ENCODE measurements around the gene CRTAC1. TPM values are rescaled to one million over a fixed set of nuclear protein-coding genes. Genes with fewer than 3 reads are reported as not detected.

Gene CRTAC1
- total RNA-seq, 4 donors from 2014 or later = 1.4 to 3.5 (median 2.3) TPM

- no peak overlapping the region for H3K4me3 ChIP-seq (ENCODE audit: low read depth, poor library complexity, severe bottlenecking)
- intact Hi-C loops (cut with DNase I; ENCODE audit: low total_unique reads) = no loop called here
- no peak for TF ChIP-seq POLR2A (IDR thresholded peaks at IDR 0.05)
- TF ChIP-seq, protein P1, sequence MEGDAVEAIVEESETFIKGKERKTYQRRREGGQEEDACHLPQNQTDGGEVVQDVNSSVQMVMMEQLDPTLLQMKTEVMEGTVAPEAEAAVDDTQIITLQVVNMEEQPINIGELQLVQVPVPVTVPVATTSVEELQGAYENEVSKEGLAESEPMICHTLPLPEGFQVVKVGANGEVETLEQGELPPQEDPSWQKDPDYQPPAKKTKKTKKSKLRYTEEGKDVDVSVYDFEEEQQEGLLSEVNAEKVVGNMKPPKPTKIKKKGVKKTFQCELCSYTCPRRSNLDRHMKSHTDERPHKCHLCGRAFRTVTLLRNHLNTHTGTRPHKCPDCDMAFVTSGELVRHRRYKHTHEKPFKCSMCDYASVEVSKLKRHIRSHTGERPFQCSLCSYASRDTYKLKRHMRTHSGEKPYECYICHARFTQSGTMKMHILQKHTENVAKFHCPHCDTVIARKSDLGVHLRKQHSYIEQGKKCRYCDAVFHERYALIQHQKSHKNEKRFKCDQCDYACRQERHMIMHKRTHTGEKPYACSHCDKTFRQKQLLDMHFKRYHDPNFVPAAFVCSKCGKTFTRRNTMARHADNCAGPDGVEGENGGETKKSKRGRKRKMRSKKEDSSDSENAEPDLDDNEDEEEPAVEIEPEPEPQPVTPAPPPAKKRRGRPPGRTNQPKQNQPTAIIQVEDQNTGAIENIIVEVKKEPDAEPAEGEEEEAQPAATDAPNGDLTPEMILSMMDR (IDR thresholded peaks at IDR 0.05) = no peak
- 84 to 91% methylated on average over 23 of the region's 23 CpGs for WGBS, 2 donors
- no peak for DNase-seq (ENCODE audit: low spot score in 2 of 2)
Observed at GRCh38 chr10:97936126-97936525, 94.3 kb downstream of the CRTAC1 start.

GRCh38 chr10:97932932-97933530 is 97.4 kb downstream of the CRTAC1 start:
- 88 to 89% methylated on average over 10 of the region's 10 CpGs for WGBS, 2 donors

DNA sequence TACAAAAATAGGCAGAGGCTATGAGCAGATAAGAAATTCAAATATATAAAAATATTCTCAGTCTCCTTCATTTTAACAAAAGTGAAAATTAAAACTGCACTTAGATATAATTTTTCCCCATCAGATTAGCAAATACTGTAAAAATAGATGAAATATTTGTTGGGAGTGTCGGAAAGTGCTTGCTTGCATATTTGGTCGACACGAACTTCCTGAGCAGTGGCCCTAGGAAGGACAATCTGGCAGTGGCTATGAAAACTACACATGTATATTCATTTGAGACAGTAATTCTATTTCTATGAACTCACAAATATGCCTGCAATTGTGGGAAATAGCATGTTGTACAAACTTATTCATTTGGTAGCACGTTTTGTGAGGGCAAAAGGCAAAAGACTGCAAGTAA is 99.4 kb downstream of the CRTAC1 start:
- no peak for DNase-seq (ENCODE audit: low spot score in 2 of 2)
- intact Hi-C loops (cut with DNase I; ENCODE audit: low total_unique reads) = no loop called here
- TF ChIP-seq, protein P1 (IDR thresholded peaks at IDR 0.05) = no peak
- TF ChIP-seq POLR2A (IDR thresholded peaks at IDR 0.05) = no peak
- H3K4me3 ChIP-seq (ENCODE audit: low read depth, poor library complexity, severe bottlenecking) = no peak overlapping the region
- 65 to 70% methylated on average over 4 of the region's 4 CpGs for WGBS, 2 donors

More at GRCh38 chr10:97932932-97933530, 97.4 kb downstream of the CRTAC1 start:
- DNase-seq (ENCODE audit: low spot score in 2 of 2) = no peak
- intact Hi-C loops (cut with DNase I; ENCODE audit: low total_unique reads) = no loop called here
- TF ChIP-seq POLR2A (IDR thresholded peaks at IDR 0.05) = no peak
- TF ChIP-seq, protein P1 (IDR thresholded peaks at IDR 0.05) = no peak
- no peak overlapping the region for H3K4me3 ChIP-seq (ENCODE audit: low read depth, poor library complexity, severe bottlenecking)

DNA sequence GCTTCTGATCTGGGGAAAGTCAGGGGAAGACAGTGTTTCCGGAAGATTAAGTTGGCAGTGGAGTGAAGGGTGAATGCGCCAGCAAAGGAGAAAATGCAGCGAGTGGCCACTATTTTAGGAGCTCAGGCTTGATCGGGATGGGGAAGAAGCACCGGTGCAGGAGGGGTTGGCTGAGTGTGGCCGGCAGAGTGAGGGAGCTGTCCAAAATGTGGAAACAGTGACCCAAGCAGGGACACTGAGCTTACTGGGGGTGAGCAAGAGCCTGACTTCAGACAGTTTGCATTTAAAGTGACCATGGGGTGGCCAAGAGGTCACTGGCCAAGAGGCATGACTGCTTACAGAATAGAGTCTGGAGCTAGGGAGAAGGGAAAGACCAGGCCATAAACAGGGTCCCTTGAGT is 101.5 kb downstream of the CRTAC1 start:
- TF ChIP-seq POLR2A (IDR thresholded peaks at IDR 0.05) = no peak
- TF ChIP-seq, protein P1 (IDR thresholded peaks at IDR 0.05) = no peak
- 55 to 68% methylated on average over 6 of the region's 6 CpGs for WGBS, 2 donors
- intact Hi-C loops (cut with DNase I; ENCODE audit: low total_unique reads) = no loop called here
- no peak for DNase-seq (ENCODE audit: low spot score in 2 of 2)
- H3K4me3 ChIP-seq (ENCODE audit: low read depth, poor library complexity, severe bottlenecking) = no peak overlapping the region

DNA sequence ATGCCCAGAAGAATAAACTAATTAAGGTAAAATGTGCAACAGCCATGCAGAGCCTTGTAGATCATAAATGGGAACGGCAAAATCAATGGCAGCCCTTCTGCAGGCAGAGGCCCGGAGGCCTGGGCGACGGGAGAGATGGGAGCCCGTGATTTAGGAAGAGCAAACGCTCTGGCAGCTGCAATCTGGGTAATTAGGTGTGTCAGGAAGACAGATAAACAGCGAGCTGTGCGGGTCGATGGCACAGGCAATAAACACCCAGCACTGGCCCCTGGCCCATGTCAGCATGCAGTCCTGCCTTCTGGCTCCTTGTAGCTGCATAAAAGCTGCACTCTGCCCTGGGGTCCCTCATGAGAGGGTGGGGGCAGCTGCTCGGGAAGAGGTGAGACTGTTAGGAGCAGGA is 102.8 kb downstream of the CRTAC1 start:
- no peak for DNase-seq (ENCODE audit: low spot score in 2 of 2)
- no peak overlapping the region for H3K4me3 ChIP-seq (ENCODE audit: low read depth, poor library complexity, severe bottlenecking)
- intact Hi-C loops (cut with DNase I; ENCODE audit: low total_unique reads) = no loop called here
- 41% methylated on average over 10 of the region's 10 CpGs for WGBS, 2 donors
- TF ChIP-seq POLR2A (IDR thresholded peaks at IDR 0.05) = no peak
- TF ChIP-seq, protein P1 (IDR thresholded peaks at IDR 0.05) = no peak

- H3K4me3 ChIP-seq (ENCODE audit: low read depth, poor library complexity, severe bottlenecking) = no peak overlapping the region
- DNase-seq (ENCODE audit: low spot score in 2 of 2) = no peak
- intact Hi-C loops (cut with DNase I; ENCODE audit: low total_unique reads) = no loop called here
- TF ChIP-seq, protein P1 (IDR thresholded peaks at IDR 0.05) = no peak
- TF ChIP-seq POLR2A (IDR thresholded peaks at IDR 0.05) = no peak
- WGBS, 2 donors = 88 to 91% methylated on average over 8 to 12 of the region's 13 CpGs
Observed at GRCh38 chr10:97926055-97926454, 104.4 kb downstream of the CRTAC1 start.

Measured in lower leg skin (tissue), 4 donors.